Measurements from ENCODE around the gene CABP1. TPM values are rescaled to one million over a fixed set of nuclear protein-coding genes. Genes with fewer than 3 reads are reported as not detected.

CABP1 gene
- total and polyA plus RNA-seq, 2 of the 13 experiments (the other 11 are each of a cell fraction or from before 2014, with no cell fraction given): not detected

DNA sequence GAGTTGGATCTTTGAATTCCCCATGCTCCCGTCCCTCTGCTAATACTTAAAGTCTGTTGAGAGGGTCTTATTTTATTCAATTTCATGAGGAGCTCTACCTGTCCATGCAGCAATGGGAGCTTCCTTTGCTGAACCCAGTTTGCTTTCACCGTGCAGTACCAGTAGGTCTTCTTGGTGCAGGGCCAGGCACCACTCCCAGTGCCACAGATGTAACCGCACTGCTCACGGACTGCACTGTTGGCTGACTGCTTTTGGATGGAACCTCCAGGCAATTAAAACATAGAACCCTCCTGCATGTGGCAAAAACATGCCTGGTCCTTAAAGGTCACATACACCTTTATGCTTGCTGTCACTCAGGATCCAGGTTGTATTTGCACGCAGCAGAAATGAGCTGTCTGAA lies 9.3 kb upstream of the CABP1 start (continued):
- TF ChIP-seq, protein P1, sequence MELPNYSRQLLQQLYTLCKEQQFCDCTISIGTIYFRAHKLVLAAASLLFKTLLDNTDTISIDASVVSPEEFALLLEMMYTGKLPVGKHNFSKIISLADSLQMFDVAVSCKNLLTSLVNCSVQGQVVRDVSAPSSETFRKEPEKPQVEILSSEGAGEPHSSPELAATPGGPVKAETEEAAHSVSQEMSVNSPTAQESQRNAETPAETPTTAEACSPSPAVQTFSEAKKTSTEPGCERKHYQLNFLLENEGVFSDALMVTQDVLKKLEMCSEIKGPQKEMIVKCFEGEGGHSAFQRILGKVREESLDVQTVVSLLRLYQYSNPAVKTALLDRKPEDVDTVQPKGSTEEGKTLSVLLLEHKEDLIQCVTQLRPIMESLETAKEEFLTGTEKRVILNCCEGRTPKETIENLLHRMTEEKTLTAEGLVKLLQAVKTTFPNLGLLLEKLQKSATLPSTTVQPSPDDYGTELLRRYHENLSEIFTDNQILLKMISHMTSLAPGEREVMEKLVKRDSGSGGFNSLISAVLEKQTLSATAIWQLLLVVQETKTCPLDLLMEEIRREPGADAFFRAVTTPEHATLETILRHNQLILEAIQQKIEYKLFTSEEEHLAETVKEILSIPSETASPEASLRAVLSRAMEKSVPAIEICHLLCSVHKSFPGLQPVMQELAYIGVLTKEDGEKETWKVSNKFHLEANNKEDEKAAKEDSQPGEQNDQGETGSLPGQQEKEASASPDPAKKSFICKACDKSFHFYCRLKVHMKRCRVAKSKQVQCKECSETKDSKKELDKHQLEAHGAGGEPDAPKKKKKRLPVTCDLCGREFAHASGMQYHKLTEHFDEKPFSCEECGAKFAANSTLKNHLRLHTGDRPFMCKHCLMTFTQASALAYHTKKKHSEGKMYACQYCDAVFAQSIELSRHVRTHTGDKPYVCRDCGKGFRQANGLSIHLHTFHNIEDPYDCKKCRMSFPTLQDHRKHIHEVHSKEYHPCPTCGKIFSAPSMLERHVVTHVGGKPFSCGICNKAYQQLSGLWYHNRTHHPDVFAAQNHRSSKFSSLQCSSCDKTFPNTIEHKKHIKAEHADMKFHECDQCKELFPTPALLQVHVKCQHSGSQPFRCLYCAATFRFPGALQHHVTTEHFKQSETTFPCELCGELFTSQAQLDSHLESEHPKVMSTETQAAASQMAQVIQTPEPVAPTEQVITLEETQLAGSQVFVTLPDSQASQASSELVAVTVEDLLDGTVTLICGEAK (IDR thresholded peaks at IDR 0.05): no peak
- TF ChIP-seq, protein P1 (CRISPR knock-in tag; IDR thresholded peaks at IDR 0.05): no peak
- no peak for TF ChIP-seq IKZF4 (CRISPR knock-in tag; IDR thresholded peaks at IDR 0.05; ENCODE audit: borderline replicate concordance, low read depth, not compliant biosample characterization)
- TF ChIP-seq ZSCAN30 (CRISPR knock-in tag; IDR thresholded peaks at IDR 0.05): no peak
- TF ChIP-seq, protein P2, sequence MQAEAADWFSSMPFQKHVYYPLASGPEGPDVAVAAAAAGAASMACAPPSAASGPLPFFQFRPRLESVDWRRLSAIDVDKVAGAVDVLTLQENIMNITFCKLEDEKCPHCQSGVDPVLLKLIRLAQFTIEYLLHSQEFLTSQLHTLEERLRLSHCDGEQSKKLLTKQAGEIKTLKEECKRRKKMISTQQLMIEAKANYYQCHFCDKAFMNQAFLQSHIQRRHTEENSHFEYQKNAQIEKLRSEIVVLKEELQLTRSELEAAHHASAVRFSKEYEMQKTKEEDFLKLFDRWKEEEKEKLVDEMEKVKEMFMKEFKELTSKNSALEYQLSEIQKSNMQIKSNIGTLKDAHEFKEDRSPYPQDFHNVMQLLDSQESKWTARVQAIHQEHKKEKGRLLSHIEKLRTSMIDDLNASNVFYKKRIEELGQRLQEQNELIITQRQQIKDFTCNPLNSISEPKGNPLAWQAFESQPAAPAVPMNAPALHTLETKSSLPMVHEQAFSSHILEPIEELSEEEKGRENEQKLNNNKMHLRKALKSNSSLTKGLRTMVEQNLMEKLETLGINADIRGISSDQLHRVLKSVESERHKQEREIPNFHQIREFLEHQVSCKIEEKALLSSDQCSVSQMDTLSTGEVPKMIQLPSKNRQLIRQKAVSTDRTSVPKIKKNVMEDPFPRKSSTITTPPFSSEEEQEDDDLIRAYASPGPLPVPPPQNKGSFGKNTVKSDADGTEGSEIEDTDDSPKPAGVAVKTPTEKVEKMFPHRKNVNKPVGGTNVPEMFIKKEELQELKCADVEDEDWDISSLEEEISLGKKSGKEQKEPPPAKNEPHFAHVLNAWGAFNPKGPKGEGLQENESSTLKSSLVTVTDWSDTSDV (CRISPR knock-in tag; IDR thresholded peaks at IDR 0.05): no peak
- TF ChIP-seq MIXL1 (CRISPR knock-in tag; IDR thresholded peaks at IDR 0.05): no peak
- TF ChIP-seq, protein P3, sequence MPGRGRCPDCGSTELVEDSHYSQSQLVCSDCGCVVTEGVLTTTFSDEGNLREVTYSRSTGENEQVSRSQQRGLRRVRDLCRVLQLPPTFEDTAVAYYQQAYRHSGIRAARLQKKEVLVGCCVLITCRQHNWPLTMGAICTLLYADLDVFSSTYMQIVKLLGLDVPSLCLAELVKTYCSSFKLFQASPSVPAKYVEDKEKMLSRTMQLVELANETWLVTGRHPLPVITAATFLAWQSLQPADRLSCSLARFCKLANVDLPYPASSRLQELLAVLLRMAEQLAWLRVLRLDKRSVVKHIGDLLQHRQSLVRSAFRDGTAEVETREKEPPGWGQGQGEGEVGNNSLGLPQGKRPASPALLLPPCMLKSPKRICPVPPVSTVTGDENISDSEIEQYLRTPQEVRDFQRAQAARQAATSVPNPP (CRISPR knock-in tag; IDR thresholded peaks at IDR 0.05): no peak
- TF ChIP-seq, protein P4, sequence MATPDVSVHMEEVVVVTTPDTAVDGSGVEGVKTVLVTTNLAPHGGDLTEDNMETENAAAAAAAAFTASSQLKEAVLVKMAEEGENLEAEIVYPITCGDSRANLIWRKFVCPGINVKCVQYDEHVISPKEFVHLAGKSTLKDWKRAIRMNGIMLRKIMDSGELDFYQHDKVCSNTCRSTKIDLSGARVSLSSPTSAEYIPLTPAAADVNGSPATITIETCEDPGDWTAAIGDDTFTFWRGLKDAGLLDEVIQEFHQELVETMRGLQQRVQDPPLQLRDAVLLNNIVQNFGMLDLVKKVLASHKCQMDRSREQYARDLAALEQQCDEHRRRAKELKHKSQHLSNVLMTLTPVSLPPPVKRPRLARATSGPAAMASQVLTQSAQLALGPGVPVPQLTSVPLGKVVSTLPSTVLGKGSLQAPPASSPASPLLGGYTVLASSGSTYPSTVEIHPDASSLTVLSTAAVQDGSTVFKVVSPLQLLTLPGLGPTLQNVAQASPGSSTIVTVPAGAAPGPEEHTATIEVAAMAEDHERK (CRISPR knock-in tag; IDR thresholded peaks at IDR 0.05; ENCODE audit: low read depth): no peak
- TF ChIP-seq, protein P5, sequence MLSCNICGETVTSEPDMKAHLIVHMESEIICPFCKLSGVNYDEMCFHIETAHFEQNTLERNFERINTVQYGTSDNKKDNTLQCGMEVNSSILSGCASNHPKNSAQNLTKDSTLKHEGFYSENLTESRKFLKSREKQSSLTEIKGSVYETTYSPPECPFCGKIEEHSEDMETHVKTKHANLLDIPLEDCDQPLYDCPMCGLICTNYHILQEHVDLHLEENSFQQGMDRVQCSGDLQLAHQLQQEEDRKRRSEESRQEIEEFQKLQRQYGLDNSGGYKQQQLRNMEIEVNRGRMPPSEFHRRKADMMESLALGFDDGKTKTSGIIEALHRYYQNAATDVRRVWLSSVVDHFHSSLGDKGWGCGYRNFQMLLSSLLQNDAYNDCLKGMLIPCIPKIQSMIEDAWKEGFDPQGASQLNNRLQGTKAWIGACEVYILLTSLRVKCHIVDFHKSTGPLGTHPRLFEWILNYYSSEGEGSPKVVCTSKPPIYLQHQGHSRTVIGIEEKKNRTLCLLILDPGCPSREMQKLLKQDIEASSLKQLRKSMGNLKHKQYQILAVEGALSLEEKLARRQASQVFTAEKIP (CRISPR knock-in tag; IDR thresholded peaks at IDR 0.05; ENCODE audit: borderline replicate concordance): no peak
- no peak for TF ChIP-seq SOX5 (CRISPR knock-in tag; IDR thresholded peaks at IDR 0.05; ENCODE audit: borderline replicate concordance)
- TF ChIP-seq CHD2 (IDR thresholded peaks at IDR 0.05; ENCODE audit: low read depth, low read length): no peak
- no peak for TF ChIP-seq TCF7L2 (IDR thresholded peaks at IDR 0.05; ENCODE audit: low read depth, low read length)
